B cell (primary cell): ENCODE measurements around the gene PRDM10. TPM values are rescaled to one million over a fixed set of nuclear protein-coding genes. Genes with fewer than 3 reads are reported as not detected.

Experiments used
- ATAC-seq: fragments of 200-7000 bp; cut with Tn5 transposase; one replicate; pipeline ENCODE4 v1.10.0; 2021; ENCODE audit warnings: low read depth, mild to moderate bottlenecking, moderate number of reproducible peaks, moderate library complexity
- CTCF ChIA-PET: fragments of 350-600 bp; sonication (Branson Sonifier 250); formaldehyde crosslinking; loops from one replicate; lab custom pipeline; 2021; ENCODE audit warnings: antibody characterized with exemption, inconsistent platforms; lab: Charles Lee
- POLR2A ChIA-PET: fragments of 350-600 bp; sonication (Branson Sonifier 250); formaldehyde crosslinking; loops from one replicate; lab custom pipeline; 2021; ENCODE audit warnings: antibody characterized with exemption; lab: Charles Lee
- DNase-seq: peaks from one replicate; pipeline ENCODE4 v3.0.0; 2013
- H2AFZ ChIP-seq: 2 replicates; pipeline ENCODE4 v1.6.1; 2012; ENCODE audit warnings: mild to moderate bottlenecking, low read depth, low read length; ENCODE audit not compliant: insufficient read depth, poor library complexity, severe bottlenecking
- H3K27ac ChIP-seq, 2 donors: 1 replicate in 1 of 2; 2 replicates in 1 of 2; pipeline ENCODE4 v1.5.1; 2012 to 2013; ENCODE audit warnings: low read length in 2 of 2, mild to moderate bottlenecking in 2 of 2, moderate library complexity in 1 of 2
- H3K27me3 ChIP-seq, 4 experiments: fragments of 200-600 bp in 1 of 4; sonication (generic) in 1 of 4; replicated peaks in 1 of 4; 1 replicate in 2 of 4; 2 replicates in 2 of 4; pipeline versions ENCODE4 v1.6.1 to v1.7.0; 2013 to 2016; ENCODE audit warnings: low read length in 3 of 4, mild to moderate bottlenecking in 2 of 4, mixed read lengths in 1 of 4, moderate library complexity in 1 of 4; ENCODE audit not compliant: insufficient read depth in 4 of 4, control insufficient read depth in 3 of 4; ENCODE audit errors: control extremely low read depth in 1 of 4
- H3K36me3 ChIP-seq, 2 experiments: replicated peaks in 1 of 2; 1 replicate in 1 of 2; 2 replicates in 1 of 2; pipeline versions ENCODE4 v1.6.1 to v1.7.1; 2013; ENCODE audit warnings: low read length in 1 of 2; ENCODE audit not compliant: insufficient read depth in 2 of 2, control insufficient read depth in 1 of 2; ENCODE audit errors: control extremely low read depth in 1 of 2, extremely low read depth in 1 of 2
- H3K4me1 ChIP-seq, 2 donors: fragments of 200-600 bp in 1 of 2; sonication (generic) in 1 of 2; 1 replicate in 1 of 2; 2 replicates in 1 of 2; pipeline versions ENCODE4 v1.5.1 to v1.6.1; 2013 to 2017; ENCODE audit warnings: low read length in 2 of 2; ENCODE audit not compliant: control insufficient read depth in 2 of 2, insufficient read depth in 2 of 2
- H3K4me2 ChIP-seq: replicated peaks from 2 replicates; pipeline ENCODE3; 2012; ENCODE audit warnings: mild to moderate bottlenecking, low read depth, low read length; ENCODE audit not compliant: poor library complexity, severe bottlenecking
- H3K4me3 ChIP-seq, 5 experiments: fragments of 200-600 bp in 1 of 5; sonication (generic) in 1 of 5; 1 replicate in 3 of 5; 2 replicates in 2 of 5; pipeline versions ENCODE4 v1.5.1 to v1.7.0; 2011 to 2016; ENCODE audit warnings: low read length in 4 of 5, mild to moderate bottlenecking in 4 of 5, low read depth in 2 of 5, control low read depth in 1 of 5, moderate library complexity in 1 of 5; ENCODE audit not compliant: insufficient read depth in 1 of 5; ENCODE audit errors: control extremely low read depth in 1 of 5, extremely low read depth in 1 of 5
- H3K79me2 ChIP-seq: fragments of 200-600 bp; sonication (generic); one replicate; pipeline ENCODE4 v1.6.0; 2016; ENCODE audit warnings: low read length; ENCODE audit not compliant: control insufficient read depth, insufficient read depth
- H3K9ac ChIP-seq: fragments of 200-600 bp; sonication (generic); 2 replicates; pipeline ENCODE4 v1.6.1; 2017; ENCODE audit warnings: mild to moderate bottlenecking, low read length, moderate library complexity
- H3K9me3 ChIP-seq, 3 donors: one replicate each; pipeline versions ENCODE4 v1.6.1 to v1.7.1; 2013; ENCODE audit warnings: low read length in 2 of 3; ENCODE audit not compliant: control insufficient read depth in 2 of 3, insufficient read depth in 1 of 3; ENCODE audit errors: control extremely low read depth in 1 of 3
- H4K20me1 ChIP-seq: 2 replicates; pipeline ENCODE4 v1.6.0; 2012; ENCODE audit warnings: mild to moderate bottlenecking, low read length; ENCODE audit not compliant: insufficient read depth, control insufficient read depth, poor library complexity, severe bottlenecking
- H3K27ac Mint-ChIP-seq: one replicate; pipeline ENCODE4 v1.8.0; 2021; ENCODE audit warnings: mixed read lengths
- H3K27me3 Mint-ChIP-seq: one replicate; pipeline ENCODE4 v1.8.0; 2021; ENCODE audit warnings: mixed read lengths
- H3K4me1 Mint-ChIP-seq: one replicate; pipeline ENCODE4 v1.8.0; 2021; ENCODE audit warnings: mixed read lengths
- H3K4me3 Mint-ChIP-seq: one replicate; pipeline ENCODE4 v1.8.0; 2021; ENCODE audit warnings: mixed read lengths
- H3K9me3 Mint-ChIP-seq: one replicate; pipeline ENCODE4 v1.8.0; 2022; ENCODE audit warnings: mixed read lengths; ENCODE audit not compliant: insufficient read depth
- EZH2 ChIP-seq: IDR thresholded peaks from 2 replicates; pipeline ENCODE4 v1.6.1; 2012; ENCODE audit warnings: borderline replicate concordance, low read depth, mild to moderate bottlenecking, moderate library complexity, low read length; ENCODE audit not compliant: insufficient read depth, poor library complexity, severe bottlenecking
- WGBS: methylation state at CpG from one replicate; pipeline ENCODE4 v1.1.5; 2013; ENCODE audit warnings: missing lambda C conversion rate; ENCODE audit not compliant: insufficient coverage; 5-methylcytosine and 5-hydroxymethylcytosine counted together
- intact Hi-C: fragments of 100-400 bp; cut with micrococcal nuclease; formaldehyde crosslinking; loops from one replicate; pipeline ENCODE4 v1.10.0; 2022
- polyA plus RNA-seq: library from polyadenylated mRNA; depleted of rRNA; stranded (reverse); fragments of >200 nt; gene quantifications from 2 replicates; pipeline ENCODE4 v1.2.3, GENCODE V29; 2012
- total RNA-seq, 2 donors: library from RNA; stranded (reverse); fragments of 120-200 nt in 1 of 2; gene quantifications; 1 replicate in 1 of 2; 2 replicates in 1 of 2; pipeline versions ENCODE4 v1.2.3 to v1.2.4, GENCODE V29; 2013 to 2022
- TF ChIP-seq, protein P1 (sequence below): fragments of 200-600 bp; IDR thresholded peaks from one replicate; pipeline ENCODE4 v1.8.0; 2022; ENCODE audit warnings: antibody characterized with exemption, mild to moderate bottlenecking

PRDM10 gene
- total and polyA plus RNA-seq, 2 donors (not counting 1 experiment from before 2014, with no cell fraction given), result 4.5 to 17.5 TPM

DNA sequence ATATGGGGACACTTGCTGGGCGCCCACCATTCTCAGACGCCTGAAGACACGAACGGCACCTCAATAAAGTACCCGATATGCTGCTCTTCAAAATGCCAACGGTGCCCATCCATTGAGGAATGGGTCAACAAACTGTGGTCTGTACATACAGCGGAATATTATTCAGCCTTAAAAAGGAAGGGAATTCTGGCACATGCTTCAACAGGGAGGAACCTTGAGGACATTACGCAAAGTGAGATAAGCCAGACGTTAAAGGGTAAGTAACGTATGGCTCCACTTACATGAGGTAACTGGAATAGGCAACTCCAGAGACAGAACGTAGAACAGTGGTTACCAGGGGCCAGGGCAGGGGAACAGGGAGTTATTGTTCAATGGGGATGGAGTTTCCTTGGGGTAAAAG is 28.0 kb downstream of the PRDM10 start:
- H3K4me2 ChIP-seq, result no peak overlapping the region
- CTCF ChIA-PET, result interaction anchor here (2.6 kb wide), 1 partner anchor 157 kb away, joined by 20 read pairs; no protein-coding TSS in a partner anchor
- peaks cover 0 to 23% (median 2%) of the 10 kb centered on the region in 4 experiments for H3K27me3 ChIP-seq
- intact Hi-C loops, result no loop called here
- POLR2A ChIA-PET, result no interaction called here
- over 99% methylated on average over 11 of the region's 11 CpGs for WGBS
- no peak overlapping the region for H2AFZ ChIP-seq
- H3K36me3 ChIP-seq, result no peaks in the 10 kb centered on the region
- H3K27ac ChIP-seq, result no peak overlapping the region
- no peaks in the 10 kb centered on the region for H3K9me3 ChIP-seq
- DNase-seq (no peak), ATAC-seq (no peak)
- no peak overlapping the region for H3K9ac ChIP-seq
- H3K27ac Mint-ChIP-seq, result no peak overlapping the region
- no peak for TF ChIP-seq EZH2
- TF ChIP-seq, protein P1, sequence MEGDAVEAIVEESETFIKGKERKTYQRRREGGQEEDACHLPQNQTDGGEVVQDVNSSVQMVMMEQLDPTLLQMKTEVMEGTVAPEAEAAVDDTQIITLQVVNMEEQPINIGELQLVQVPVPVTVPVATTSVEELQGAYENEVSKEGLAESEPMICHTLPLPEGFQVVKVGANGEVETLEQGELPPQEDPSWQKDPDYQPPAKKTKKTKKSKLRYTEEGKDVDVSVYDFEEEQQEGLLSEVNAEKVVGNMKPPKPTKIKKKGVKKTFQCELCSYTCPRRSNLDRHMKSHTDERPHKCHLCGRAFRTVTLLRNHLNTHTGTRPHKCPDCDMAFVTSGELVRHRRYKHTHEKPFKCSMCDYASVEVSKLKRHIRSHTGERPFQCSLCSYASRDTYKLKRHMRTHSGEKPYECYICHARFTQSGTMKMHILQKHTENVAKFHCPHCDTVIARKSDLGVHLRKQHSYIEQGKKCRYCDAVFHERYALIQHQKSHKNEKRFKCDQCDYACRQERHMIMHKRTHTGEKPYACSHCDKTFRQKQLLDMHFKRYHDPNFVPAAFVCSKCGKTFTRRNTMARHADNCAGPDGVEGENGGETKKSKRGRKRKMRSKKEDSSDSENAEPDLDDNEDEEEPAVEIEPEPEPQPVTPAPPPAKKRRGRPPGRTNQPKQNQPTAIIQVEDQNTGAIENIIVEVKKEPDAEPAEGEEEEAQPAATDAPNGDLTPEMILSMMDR, result no peak
- peaks cover 31% of the 10 kb centered on the region for H3K4me1 Mint-ChIP-seq
- peaks cover 31% of the 10 kb centered on the region for H3K79me2 ChIP-seq
- H3K4me3 Mint-ChIP-seq, result no peak overlapping the region
- no peak overlapping the region for H3K4me3 ChIP-seq
- no peaks in the 10 kb centered on the region for H3K9me3 Mint-ChIP-seq
- peaks cover 22 to 28% of the 10 kb centered on the region in 2 donors for H3K4me1 ChIP-seq
- peaks cover 23% of the 10 kb centered on the region for H3K27me3 Mint-ChIP-seq
- H4K20me1 ChIP-seq, result peaks cover 38% of the 10 kb centered on the region

DNA sequence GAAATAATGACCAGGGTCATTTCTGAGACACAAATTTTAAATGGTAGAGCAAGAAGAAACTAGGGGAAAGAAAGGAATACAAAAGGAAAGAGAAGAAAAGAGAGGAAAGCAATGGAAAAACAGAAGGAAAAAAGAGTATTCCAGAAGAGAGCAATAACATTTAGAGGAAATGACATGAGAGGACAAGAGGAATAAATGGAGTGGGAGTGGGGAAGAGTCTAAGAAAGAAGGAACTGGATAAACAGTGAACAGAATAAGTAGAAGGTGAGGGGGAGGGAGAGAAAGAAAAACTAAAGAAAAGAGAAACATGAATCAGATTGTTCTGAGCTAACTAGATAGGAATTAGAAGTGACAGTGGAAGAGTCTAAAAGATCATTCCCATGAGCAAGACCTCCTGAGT is 28.4 kb downstream of the PRDM10 start:
- Mint-ChIP-seq H3K9me3 (no peaks in the 10 kb centered on the region), H3K4me1 (peaks cover 31% of the 10 kb centered on the region), H3K27ac (no peak overlapping the region), H3K4me3 (no peak overlapping the region), H3K27me3 (peaks cover 23% of the 10 kb centered on the region)
- Histone ChIP-seq H3K9me3 (no peaks in the 10 kb centered on the region), H3K36me3 (no peaks in the 10 kb centered on the region), H3K9ac (no peak overlapping the region), H3K4me2 (no peak overlapping the region), H4K20me1 (peaks cover 42% of the 10 kb centered on the region), H2AFZ (no peak overlapping the region), H3K4me1 (peaks cover 22 to 28% of the 10 kb centered on the region in 2 donors), H3K79me2 (peaks cover 28% of the 10 kb centered on the region), H3K27ac (no peak overlapping the region), H3K4me3 (no peak overlapping the region), H3K27me3 (peaks cover 0 to 23% (median 2%) of the 10 kb centered on the region in 4 experiments)
- intact Hi-C loops, result no loop called here
- TF ChIP-seq, protein P1, result no peak
- no peak for TF ChIP-seq EZH2
- DNase-seq (no peak), ATAC-seq (no peak)
- POLR2A ChIA-PET, result no interaction called here
- CTCF ChIA-PET, result interaction anchor here (2.6 kb wide), 1 partner anchor 157 kb away, joined by 20 read pairs; no protein-coding TSS in a partner anchor
